HG03460 (cell line): ENCODE measurements around the gene PSMD5.
A peak's percentile ranks its signal among the peaks of the same experiment; 100 is the strongest.
"Not testable (repeated sequence)": the region's sequence is repeated elsewhere in the genome, so short reads cannot be mapped to it uniquely, and the experiment has no call there.

Experiments
- ATAC-seq: cut with Tn5 transposase; IDR thresholded peaks from one replicate; pipeline ENCODE4 v1.9.1; 2021; ENCODE audit not compliant: unreplicated experiment

PSMD5 gene

DNA sequence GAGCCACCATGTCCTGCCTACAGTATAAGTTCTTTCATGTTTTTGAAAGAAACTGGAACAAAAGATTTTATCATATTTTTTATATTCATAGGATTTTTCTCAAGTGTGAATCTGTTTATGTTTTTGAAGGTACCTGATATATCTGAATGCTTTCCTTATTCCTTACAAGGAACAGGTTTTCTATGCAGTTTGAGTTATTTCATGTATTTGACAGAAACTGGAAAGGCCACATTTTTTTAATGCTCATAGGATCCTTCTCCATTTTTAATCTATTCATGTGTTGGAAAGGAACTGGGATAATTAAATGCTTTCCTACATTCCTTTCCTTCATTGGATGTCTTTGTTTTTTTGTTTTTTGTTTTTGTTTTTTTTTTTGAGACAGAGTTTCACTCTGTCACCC is 33.8 kb downstream of the PSMD5 start:
- ATAC-seq = no peak

DNA sequence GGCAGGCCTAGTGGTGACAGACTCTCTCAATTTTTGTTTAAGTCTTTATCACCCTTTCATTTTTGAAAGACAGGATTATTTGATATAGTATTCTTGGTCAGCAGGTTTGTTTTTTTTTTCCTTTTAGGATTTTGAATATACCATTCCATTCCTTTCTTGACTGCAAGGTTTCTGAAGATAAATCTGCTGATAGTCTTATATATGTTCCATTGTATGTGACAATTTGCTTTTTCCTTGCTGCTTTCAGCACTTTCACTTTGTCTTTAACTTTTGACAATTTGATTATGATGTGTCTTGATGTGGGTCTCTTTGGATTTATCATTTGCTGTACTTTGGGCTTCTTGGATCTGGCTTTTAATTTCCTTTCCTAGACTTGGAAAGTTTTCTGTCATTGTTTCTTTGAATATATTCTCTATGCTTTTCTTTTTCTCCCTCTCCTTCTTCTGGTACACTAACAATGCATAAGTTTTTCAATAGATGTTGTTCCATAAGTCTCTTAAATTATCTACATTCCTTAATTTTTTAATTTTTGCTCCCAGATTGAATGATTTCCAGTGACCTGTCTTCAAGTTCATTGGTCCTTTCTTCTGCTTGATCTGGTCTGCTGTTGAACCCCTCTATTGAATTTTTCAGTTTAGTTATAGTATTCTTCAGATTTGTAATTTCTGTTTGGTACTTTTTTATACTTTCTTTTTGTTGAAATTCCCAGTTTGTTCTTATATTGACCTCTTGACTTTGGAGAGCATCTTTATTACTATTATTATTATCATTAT is 34.9 kb downstream of the PSMD5 start:
- ATAC-seq = no peak

GRCh38 chr9:120804784-120805363 is 37.8 kb downstream of the PSMD5 start:
- ATAC-seq = not testable (repeated sequence)

DNA sequence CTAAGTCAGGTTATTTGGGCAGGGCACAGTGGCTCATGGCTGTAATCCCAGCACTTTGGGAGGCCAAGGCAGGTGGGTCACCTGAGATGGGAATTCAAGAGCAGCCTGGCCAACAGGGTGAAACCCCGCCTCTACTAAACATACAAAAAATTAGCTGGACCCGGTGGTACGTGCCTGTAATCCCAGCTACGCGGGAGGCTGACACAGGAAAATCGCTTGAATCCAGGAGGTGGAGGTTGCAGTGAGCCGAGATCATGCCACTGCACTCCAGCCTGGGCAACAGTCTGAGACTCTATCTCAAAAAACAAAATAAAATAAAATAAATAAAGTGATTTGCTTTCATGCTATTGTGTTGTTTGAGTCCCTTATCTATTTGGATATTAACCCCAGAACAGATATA is 41.3 kb downstream of the PSMD5 start:
- no peak for ATAC-seq

- ATAC-seq = peak; percentile 95
These were observed 49.6 kb downstream of the PSMD5 start, which contains the start of gene FBXW2 for GRCh38 chr9:120792898-120793765. Gene FBXW2, minus strand, starts transcription at chr9:120793416. Its CDS starts 5,158 bp downstream, at chr9:120788258.

- no peak for ATAC-seq
These were observed 51.6 kb downstream of the PSMD5 start for GRCh38 chr9:120791161-120791560.

- ATAC-seq = no peak
These were observed 54.8 kb downstream of the PSMD5 start for GRCh38 chr9:120787933-120788332.

GRCh38 chr9:120783602-120784047 is 59.1 kb downstream of the PSMD5 start:
- ATAC-seq = no peak

- no peak for ATAC-seq
These were observed 61.5 kb downstream of the PSMD5 start for GRCh38 chr9:120781236-120781635.

- no peak for ATAC-seq
These were observed 62.4 kb downstream of the PSMD5 start for GRCh38 chr9:120780367-120780766.

GRCh38 chr9:120779227-120779626 is 63.5 kb downstream of the PSMD5 start:
- ATAC-seq = no peak

- no peak for ATAC-seq
These were observed 64.0 kb downstream of the PSMD5 start for GRCh38 chr9:120778758-120779157.

GRCh38 chr9:120777229-120777628 is 65.5 kb downstream of the PSMD5 start:
- ATAC-seq = no peak

DNA sequence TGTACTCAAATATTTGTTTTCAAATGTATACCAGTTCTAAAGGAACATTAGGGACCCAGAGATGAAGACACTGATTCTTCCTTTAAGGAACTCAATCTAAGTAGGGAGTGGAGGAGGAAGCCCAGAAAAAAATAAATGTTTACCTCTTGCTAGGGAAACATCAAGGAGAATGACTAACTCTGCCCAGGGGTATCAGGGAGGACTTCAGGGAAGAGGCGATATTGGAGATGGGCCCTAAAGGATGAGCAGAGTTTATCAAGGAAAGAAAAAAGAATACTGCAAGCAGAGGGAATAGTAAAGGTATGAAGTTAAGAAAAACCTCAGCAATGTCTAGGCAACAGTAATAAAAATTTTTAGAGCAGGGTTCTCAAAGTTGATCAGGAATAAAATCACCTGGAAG is 65.9 kb downstream of the PSMD5 start:
- no peak for ATAC-seq

- no peak for ATAC-seq
These were observed 66.9 kb downstream of the PSMD5 start for GRCh38 chr9:120775859-120776258.

- no peak for ATAC-seq
These were observed 68.0 kb downstream of the PSMD5 start for GRCh38 chr9:120774719-120775118.

DNA sequence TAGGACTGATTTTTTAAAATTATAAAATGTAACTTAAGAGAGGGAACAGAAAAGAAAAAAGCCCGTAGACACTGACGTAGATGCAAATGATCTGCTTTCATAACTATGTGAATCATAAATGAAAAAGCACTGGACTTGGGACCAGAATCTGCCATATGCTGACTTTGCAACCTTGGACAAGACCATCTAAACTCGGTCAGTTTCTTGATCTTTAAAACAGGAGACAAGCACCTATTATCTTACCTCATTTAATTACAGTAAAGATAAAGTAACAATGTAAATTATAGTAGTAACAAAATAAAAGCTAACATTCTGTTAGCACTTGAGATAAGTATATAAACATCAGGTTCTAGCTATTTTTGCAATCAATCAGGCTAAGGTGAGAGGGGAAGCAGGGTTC is 69.5 kb downstream of the PSMD5 start:
- no peak for ATAC-seq

DNA sequence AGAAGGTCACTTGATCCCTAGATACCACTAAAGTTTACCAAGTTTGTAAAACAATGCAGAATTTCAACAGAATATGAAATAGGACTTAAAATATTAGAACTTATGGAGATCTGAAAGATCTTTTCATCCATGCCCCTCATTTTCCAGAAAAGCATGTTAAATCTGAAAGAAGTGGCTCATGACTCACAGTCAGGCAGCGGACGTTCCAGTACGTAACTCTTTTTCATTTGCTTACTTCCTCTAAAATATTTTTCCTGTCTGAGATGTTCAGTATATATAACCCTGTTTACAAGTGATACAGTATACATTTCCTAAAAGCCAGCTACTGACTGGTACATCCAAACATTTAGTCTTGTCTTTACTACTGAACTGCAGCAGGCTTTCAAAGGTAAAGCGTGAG is 71.8 kb downstream of the PSMD5 start:
- no peak for ATAC-seq

GRCh38 chr9:120768886-120769285 is 73.8 kb downstream of the PSMD5 start:
- ATAC-seq = no peak

- no peak for ATAC-seq
These were observed 74.5 kb downstream of the PSMD5 start for GRCh38 chr9:120768247-120768646.

DNA sequence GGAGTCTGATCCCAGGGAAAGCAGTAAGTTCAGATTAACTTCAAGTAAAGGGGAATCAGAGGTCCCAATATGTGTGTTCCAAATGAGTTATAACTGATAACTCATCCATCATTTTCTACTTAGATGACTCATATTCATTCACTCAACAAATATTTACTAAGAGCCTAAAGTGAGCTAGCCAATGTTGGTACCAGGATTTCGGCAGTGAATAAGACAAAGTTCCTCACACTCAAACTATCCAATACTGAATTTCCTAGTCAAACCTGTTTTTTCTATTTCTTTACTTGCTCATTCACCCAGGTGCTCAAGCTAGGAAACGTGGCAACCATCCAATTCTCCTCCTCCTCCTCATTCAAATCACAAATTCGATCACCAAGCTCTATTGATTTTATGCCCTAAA is 75.3 kb downstream of the PSMD5 start:
- no peak for ATAC-seq
